Measurements from ENCODE around the gene MROH9. TPM values are rescaled to one million over a fixed set of nuclear protein-coding genes. Genes with fewer than 3 reads are reported as not detected.

The MROH9 gene
- total RNA-seq, 1 donor from 2014 or later, result not detected

DNA sequence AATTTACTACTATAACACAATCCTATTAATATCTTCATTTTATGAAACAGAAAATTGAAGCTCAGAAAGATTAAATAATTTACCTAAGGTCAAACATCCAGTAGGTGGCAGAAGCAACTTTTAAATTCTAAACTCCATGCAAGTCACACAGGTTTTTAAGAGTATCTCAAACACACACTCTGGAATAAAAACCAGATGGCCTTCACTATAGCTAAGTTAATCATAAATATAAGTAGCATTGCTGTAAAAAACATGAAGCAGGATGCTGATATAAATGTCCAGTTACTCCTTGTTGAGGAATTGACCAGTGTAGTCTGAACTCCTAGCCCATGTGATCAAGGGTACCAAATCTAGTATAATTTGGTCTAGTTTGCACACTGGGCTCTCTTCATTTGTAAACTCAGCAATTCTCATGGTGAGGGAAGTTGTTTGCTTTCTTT is 146.0 kb downstream of the MROH9 start:
- H3K9me3 Mint-ChIP-seq (ENCODE audit: unreplicated experiment), result no peaks in the 10 kb centered on the region
- no peak overlapping the region for H3K27ac Mint-ChIP-seq (ENCODE audit: unreplicated experiment)
- no peaks in the 10 kb centered on the region for H3K27me3 Mint-ChIP-seq (ENCODE audit: unreplicated experiment)
- H3K4me1 Mint-ChIP-seq (ENCODE audit: low read depth, unreplicated experiment), result no peaks in the 10 kb centered on the region
- TF ChIP-seq CTCF (IDR thresholded peaks at IDR 0.05; ENCODE audit: partially characterized antibody, unreplicated experiment), result no peak
- H3K36me3 Mint-ChIP-seq (ENCODE audit: unreplicated experiment), result no peaks in the 10 kb centered on the region
- no peak for DNase-seq
- H3K4me3 Mint-ChIP-seq (ENCODE audit: unreplicated experiment), result no peak overlapping the region

DNA sequence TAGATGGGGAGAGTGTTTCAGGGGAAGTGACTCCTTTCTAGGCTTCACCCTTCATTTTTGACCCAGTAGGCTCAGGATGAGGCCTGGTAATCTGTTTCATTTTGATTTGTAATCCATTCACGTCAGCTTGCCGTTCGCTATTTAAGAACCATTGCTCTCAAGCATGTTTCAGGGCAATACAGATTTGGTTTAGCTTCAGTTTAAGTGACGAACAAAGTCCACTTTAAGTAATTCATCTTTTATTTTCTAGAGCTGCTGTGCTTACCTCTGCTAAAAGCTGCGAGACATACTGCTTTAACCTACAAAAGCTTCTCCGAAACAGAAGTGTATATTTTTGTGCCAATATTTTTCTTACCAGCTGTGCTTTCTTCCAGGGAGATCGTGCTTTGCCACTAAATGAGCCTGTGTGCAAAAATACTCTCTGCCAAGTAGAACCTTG is 146.4 kb downstream of the MROH9 start:
- H3K27me3 Mint-ChIP-seq (ENCODE audit: unreplicated experiment), result no peaks in the 10 kb centered on the region
- no peak for TF ChIP-seq CTCF (IDR thresholded peaks at IDR 0.05; ENCODE audit: partially characterized antibody, unreplicated experiment)
- no peaks in the 10 kb centered on the region for H3K9me3 Mint-ChIP-seq (ENCODE audit: unreplicated experiment)
- no peaks in the 10 kb centered on the region for H3K4me1 Mint-ChIP-seq (ENCODE audit: low read depth, unreplicated experiment)
- H3K4me3 Mint-ChIP-seq (ENCODE audit: unreplicated experiment), result no peak overlapping the region
- no peak overlapping the region for H3K27ac Mint-ChIP-seq (ENCODE audit: unreplicated experiment)
- H3K36me3 Mint-ChIP-seq (ENCODE audit: unreplicated experiment), result no peaks in the 10 kb centered on the region
- DNase-seq, result no peak

DNA sequence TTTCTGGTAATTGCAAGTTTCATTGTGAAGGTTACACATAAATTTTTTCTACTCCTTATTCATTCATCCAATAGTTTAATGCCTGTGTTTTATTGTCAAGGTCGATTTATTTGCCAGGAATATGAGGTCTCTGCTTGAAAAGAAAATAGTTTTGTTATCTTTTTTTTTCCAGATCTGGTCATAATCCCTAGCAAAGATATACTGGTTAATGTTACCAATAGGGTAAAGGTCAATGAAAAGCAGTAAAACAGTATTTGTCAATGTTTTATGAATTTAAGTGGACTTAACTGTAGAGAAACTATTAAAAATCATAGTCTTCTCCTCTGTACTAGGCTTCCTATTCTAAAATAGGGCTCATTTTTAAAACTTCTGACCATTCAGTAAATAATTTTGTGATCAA is 147.3 kb downstream of the MROH9 start:
- TF ChIP-seq CTCF (IDR thresholded peaks at IDR 0.05; ENCODE audit: partially characterized antibody, unreplicated experiment), result no peak
- Mint-ChIP-seq H3K4me3 (ENCODE audit: unreplicated experiment) (no peak overlapping the region), H3K36me3 (ENCODE audit: unreplicated experiment) (no peaks in the 10 kb centered on the region)

DNA sequence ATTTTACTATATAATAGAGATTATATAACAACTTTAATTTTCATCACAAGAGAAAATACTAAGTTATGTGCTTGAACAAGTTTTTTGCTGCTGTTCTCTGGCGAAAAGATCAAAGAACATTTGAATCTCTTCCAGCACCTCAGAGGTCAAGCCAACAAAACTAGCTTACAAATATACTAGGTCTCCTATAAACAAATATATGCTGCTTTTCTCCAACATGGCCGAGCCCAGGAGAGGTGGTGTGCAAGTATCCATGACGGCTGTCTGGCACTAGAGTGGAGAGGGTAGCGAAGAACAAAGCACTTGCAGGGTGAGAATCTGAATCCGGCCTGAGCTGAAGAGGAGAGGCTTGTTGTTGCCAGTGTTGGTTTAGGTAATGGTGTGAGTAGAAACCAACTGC is 147.9 kb downstream of the MROH9 start:
- no peaks in the 10 kb centered on the region for H3K36me3 Mint-ChIP-seq (ENCODE audit: unreplicated experiment)

More for the DNA sequence above, 147.3 kb downstream of the MROH9 start:
- Mint-ChIP-seq H3K27me3 (ENCODE audit: unreplicated experiment) (no peaks in the 10 kb centered on the region), H3K9me3 (ENCODE audit: unreplicated experiment) (no peaks in the 10 kb centered on the region), H3K4me1 (ENCODE audit: low read depth, unreplicated experiment) (no peaks in the 10 kb centered on the region), H3K27ac (ENCODE audit: unreplicated experiment) (no peak overlapping the region)
- no peak for DNase-seq

DNA sequence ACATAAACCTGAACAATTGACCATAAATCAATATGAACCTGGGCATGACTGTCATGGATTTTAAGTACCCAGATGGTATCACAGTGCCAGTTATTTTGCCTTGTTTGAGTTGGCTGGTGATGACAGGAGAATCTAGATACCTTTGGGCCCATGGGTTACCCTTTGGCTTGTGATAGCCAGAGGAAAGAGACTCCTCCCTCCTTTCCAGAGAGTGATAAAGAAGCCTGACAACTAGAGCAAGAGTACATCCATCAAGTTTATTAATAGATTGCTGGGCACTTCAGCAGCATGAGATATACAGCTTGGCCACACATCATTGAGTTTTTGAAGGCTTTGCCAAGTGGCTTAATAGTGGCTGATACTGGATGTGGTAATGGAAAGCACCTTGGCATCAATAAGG is 148.8 kb downstream of the MROH9 start:
- no peak for DNase-seq
- Mint-ChIP-seq H3K9me3 (ENCODE audit: unreplicated experiment) (no peaks in the 10 kb centered on the region), H3K36me3 (ENCODE audit: unreplicated experiment) (no peaks in the 10 kb centered on the region), H3K27me3 (ENCODE audit: unreplicated experiment) (no peaks in the 10 kb centered on the region), H3K27ac (ENCODE audit: unreplicated experiment) (no peak overlapping the region), H3K4me3 (ENCODE audit: unreplicated experiment) (no peak overlapping the region), H3K4me1 (ENCODE audit: low read depth, unreplicated experiment) (no peaks in the 10 kb centered on the region)
- no peak for TF ChIP-seq CTCF (IDR thresholded peaks at IDR 0.05; ENCODE audit: partially characterized antibody, unreplicated experiment)

More for the DNA sequence above, 147.9 kb downstream of the MROH9 start:
- no peaks in the 10 kb centered on the region for H3K4me1 Mint-ChIP-seq (ENCODE audit: low read depth, unreplicated experiment)
- H3K27ac Mint-ChIP-seq (ENCODE audit: unreplicated experiment), result no peak overlapping the region
- H3K4me3 Mint-ChIP-seq (ENCODE audit: unreplicated experiment), result no peak overlapping the region
- no peaks in the 10 kb centered on the region for H3K9me3 Mint-ChIP-seq (ENCODE audit: unreplicated experiment)
- DNase-seq, result no peak
- H3K27me3 Mint-ChIP-seq (ENCODE audit: unreplicated experiment), result no peaks in the 10 kb centered on the region
- TF ChIP-seq CTCF (IDR thresholded peaks at IDR 0.05; ENCODE audit: partially characterized antibody, unreplicated experiment), result no peak
